ENCODE data around the gene KMT2E. TPM values are rescaled to one million over a fixed set of nuclear protein-coding genes. Genes with fewer than 3 reads are reported as not detected.
A peak's percentile ranks its signal among the peaks of the same experiment; 100 is the strongest.
"Not testable (repeated sequence)": the region's sequence is repeated elsewhere in the genome, so short reads cannot be mapped to it uniquely, and the experiment has no call there.

The KMT2E gene
- total and polyA plus RNA-seq, 11 donors: 17.0 to 59.5 (median 44.3) TPM

GRCh38 chr7:105044449-105045070 lies 30.6 kb downstream of the KMT2E start:
- Histone ChIP-seq H3K4me3 (no peak overlapping the region), H3K27ac (no peak overlapping the region), H3K36me3 (peaks cover 0 to 90% (median 75%) of the 10 kb centered on the region in 9 donors), H3K4me1 (peaks cover 6 to 78% (median 56%) of the 10 kb centered on the region in 12 donors), H3K27me3 (no peaks in the 10 kb centered on the region), H3K9me3 (no peaks in the 10 kb centered on the region)
- WGBS, 4 donors: 70 to 83% (median 76%) methylated on average over 2 of the region's 2 CpGs
- intact Hi-C loops (cut with DNase I): loop anchor here in 2 of 10 donors (5.0 to 10.0 kb wide), 2 partner anchors 60 to 62 kb away; no protein-coding TSS in a partner anchor
- DNase-seq (no peak), ATAC-seq (no peak)
- no peak for TF ChIP-seq POLR2A (IDR thresholded peaks at IDR 0.05)
- TF ChIP-seq CTCF (IDR thresholded peaks at IDR 0.05): no peak

GRCh38 chr7:105046414-105046813 lies 32.4 kb downstream of the KMT2E start:
- H3K9me3 ChIP-seq: no peaks in the 10 kb centered on the region
- no peak overlapping the region for H3K4me3 ChIP-seq
- H3K27ac ChIP-seq: no peak overlapping the region
- intact Hi-C loops (cut with DNase I): loop anchor here in 1 of 10 donors (10.0 kb wide), 1 partner anchor 62 kb away; no protein-coding TSS in a partner anchor
- H3K4me1 ChIP-seq: peaks cover 6 to 66% (median 40%) of the 10 kb centered on the region in 12 donors
- H3K27me3 ChIP-seq: no peaks in the 10 kb centered on the region
- ATAC-seq (no peak), DNase-seq (no peak)
- H3K36me3 ChIP-seq: peaks cover 0 to 97% (median 80%) of the 10 kb centered on the region in 9 donors
- WGBS, 4 donors: 47 to 65% (median 59%) methylated on average over 1 of the region's 1 CpG
- no peak for TF ChIP-seq CTCF (IDR thresholded peaks at IDR 0.05)

GRCh38 chr7:105047932-105048331 lies 33.9 kb downstream of the KMT2E start:
- no peaks in the 10 kb centered on the region for H3K27me3 ChIP-seq
- ATAC-seq (peak in 2 of 4 donors; percentile 28 to 52), DNase-seq (no peak)
- H3K4me3 ChIP-seq: no peak overlapping the region
- WGBS, 4 donors: 67 to 84% (median 75%) methylated on average over 4 of the region's 4 CpGs
- H3K9me3 ChIP-seq: no peaks in the 10 kb centered on the region
- intact Hi-C loops (cut with DNase I): loop anchor here in 1 of 10 donors (10.0 kb wide), 1 partner anchor 63 kb away; no protein-coding TSS in a partner anchor
- H3K36me3 ChIP-seq: peaks cover 0 to 97% (median 79%) of the 10 kb centered on the region in 9 donors
- no peak for TF ChIP-seq POLR2A (IDR thresholded peaks at IDR 0.05)
- TF ChIP-seq CTCF (IDR thresholded peaks at IDR 0.05): no peak
- peak overlapping the region in 1 of 12 donors; percentile 32 for H3K27ac ChIP-seq
- H3K4me1 ChIP-seq: peaks cover 6 to 60% (median 42%) of the 10 kb centered on the region in 12 donors

- no peak for TF ChIP-seq POLR2A (IDR thresholded peaks at IDR 0.05)
- TF ChIP-seq CTCF (IDR thresholded peaks at IDR 0.05): no peak
- no peak for ATAC-seq
- intact Hi-C loops (cut with DNase I): no loop called here
- no peaks in the 10 kb centered on the region for H3K27me3 ChIP-seq
- no peaks in the 10 kb centered on the region for H3K9me3 ChIP-seq
- DNase-seq: no peak
- peaks cover 0 to 95% (median 63%) of the 10 kb centered on the region in 9 donors for H3K36me3 ChIP-seq
- peaks cover 6 to 70% (median 43%) of the 10 kb centered on the region in 12 donors for H3K4me1 ChIP-seq
- no peak overlapping the region for H3K27ac ChIP-seq
- 88 to 98% (median 94%) methylated on average over 1 of the region's 1 CpG for WGBS, 4 donors
- H3K4me3 ChIP-seq: no peak overlapping the region
These were observed 36.5 kb downstream of the KMT2E start for GRCh38 chr7:105050493-105050892.

GRCh38 chr7:105050899-105051298 lies 36.9 kb downstream of the KMT2E start:
- WGBS, 4 donors: 94 to 99% (median 95%) methylated on average over 7 of the region's 7 CpGs
- H3K27ac ChIP-seq; H3K27me3 ChIP-seq; ATAC-seq; H3K9me3 ChIP-seq; DNase-seq; intact Hi-C loops (cut with DNase I); H3K4me3 ChIP-seq: not testable (repeated sequence)
- peaks cover 0 to 95% (median 63%) of the 10 kb centered on the region in 9 donors for H3K36me3 ChIP-seq
- H3K4me1 ChIP-seq: peaks cover 6 to 70% (median 43%) of the 10 kb centered on the region in 12 donors
